ENCODE data around the gene SPSB2.

SPSB2 gene

DNA sequence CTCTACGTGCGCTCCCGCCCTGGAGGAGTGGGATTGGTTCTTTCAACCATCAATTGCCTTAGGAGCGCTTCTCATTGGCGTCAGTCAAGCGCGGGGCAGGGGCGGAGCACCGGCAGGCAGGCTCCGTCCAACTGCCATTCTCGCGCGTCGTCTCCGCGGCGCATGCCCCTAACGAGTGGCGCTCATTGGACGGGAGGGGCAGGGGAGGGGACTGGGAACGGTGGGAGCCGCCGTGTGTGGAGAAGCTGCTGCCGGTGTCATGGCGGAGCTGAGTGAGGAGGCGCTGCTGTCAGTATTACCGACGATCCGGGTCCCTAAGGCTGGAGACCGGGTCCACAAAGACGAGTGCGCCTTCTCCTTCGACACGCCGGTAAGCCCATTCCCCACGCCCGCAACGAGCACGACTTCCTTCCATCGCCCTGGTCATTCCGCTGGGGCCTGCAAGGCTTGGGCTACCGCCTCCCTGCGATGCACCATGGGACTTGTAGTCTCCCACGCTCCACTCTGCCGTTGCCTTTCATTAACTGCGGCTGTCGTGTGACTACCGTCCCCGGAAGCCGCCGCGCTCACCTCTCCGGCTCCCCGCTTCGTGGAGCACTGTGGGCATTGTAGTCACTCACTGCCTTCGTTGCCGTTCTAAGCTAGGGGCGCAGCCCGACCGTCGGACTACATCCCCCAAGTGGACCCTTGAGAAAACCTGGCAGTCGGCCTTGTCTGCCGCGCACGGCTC lies 21.0 kb downstream of the SPSB2 start, which contains the start of gene USP5 (continued):
- TF ChIP-seq, protein P1, sequence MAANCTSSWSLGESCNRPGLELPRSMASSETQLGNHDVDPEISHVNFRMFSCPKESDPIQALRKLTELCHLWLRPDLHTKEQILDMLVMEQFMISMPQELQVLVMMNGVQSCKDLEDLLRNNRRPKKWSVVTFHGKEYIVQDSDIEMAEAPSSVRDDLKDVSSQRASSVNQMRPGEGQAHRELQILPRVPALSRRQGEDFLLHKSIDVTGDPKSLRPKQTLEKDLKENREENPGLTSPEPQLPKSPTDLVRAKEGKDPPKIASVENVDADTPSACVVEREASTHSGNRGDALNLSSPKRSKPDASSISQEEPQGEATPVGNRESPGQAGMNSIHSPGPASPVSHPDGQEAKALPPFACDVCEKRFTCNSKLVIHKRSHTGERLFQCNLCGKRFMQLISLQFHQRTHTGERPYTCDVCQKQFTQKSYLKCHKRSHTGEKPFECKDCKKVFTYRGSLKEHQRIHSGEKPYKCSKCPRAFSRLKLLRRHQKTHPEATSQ (tag by site-specific recombination; IDR thresholded peaks at IDR 0.05): no peak
- TF ChIP-seq ZNF473 (tag by site-specific recombination; IDR thresholded peaks at IDR 0.05) (no peak), ZNF843 (tag by site-specific recombination; IDR thresholded peaks at IDR 0.05) (peak; percentile 32; the same call in 1 of the 2 replicates), ZNF610 (tag by site-specific recombination; IDR thresholded peaks at IDR 0.05; ENCODE audit: borderline replicate concordance) (no peak), ZSCAN4 (tag by site-specific recombination; IDR thresholded peaks at IDR 0.05) (peak; percentile 60; the same call in 1 of the 2 replicates), ZNF423 (tag by site-specific recombination; IDR thresholded peaks at IDR 0.05) (no peak), ZNF624 (tag by site-specific recombination; IDR thresholded peaks at IDR 0.05) (no peak), ZNF544 (tag by site-specific recombination; IDR thresholded peaks at IDR 0.05) (no peak), ZNF37A (tag by site-specific recombination; IDR thresholded peaks at IDR 0.05) (no peak), KLF10 (tag by site-specific recombination; IDR thresholded peaks at IDR 0.05) (peak; percentile 37; the same call in 1 of the 2 replicates), KLF9 (tag by site-specific recombination; IDR thresholded peaks at IDR 0.05; ENCODE audit: low read depth) (peak; percentile 86), ZNF223 (tag by site-specific recombination; IDR thresholded peaks at IDR 0.05) (no peak), GLIS1 (tag by site-specific recombination; IDR thresholded peaks at IDR 0.05) (peak; percentile 61), ZNF239 (tag by site-specific recombination; IDR thresholded peaks at IDR 0.05) (no peak), ZNF24 (tag by site-specific recombination; IDR thresholded peaks at IDR 0.05) (peak; percentile 73), ZNF513 (tag by site-specific recombination; IDR thresholded peaks at IDR 0.05) (no peak), OSR2 (tag by site-specific recombination; IDR thresholded peaks at IDR 0.05) (peak; percentile 95), ZNF600 (tag by site-specific recombination; IDR thresholded peaks at IDR 0.05) (no peak), ZNF776 (tag by site-specific recombination; IDR thresholded peaks at IDR 0.05; ENCODE audit: borderline replicate concordance) (no peak), FEZF1 (tag by site-specific recombination; IDR thresholded peaks at IDR 0.05) (0 out of 2 replicates have a peak, but pooled peaks have one; percentile 3), ZNF558 (tag by site-specific recombination; IDR thresholded peaks at IDR 0.05) (no peak), ZBTB17 (tag by site-specific recombination; IDR thresholded peaks at IDR 0.05) (peak; percentile 99), ZNF449 (tag by site-specific recombination; IDR thresholded peaks at IDR 0.05) (peak; percentile 51), EGR2 (tag by site-specific recombination; IDR thresholded peaks at IDR 0.05; ENCODE audit: low read depth) (peak; percentile 46), ZNF658 (tag by site-specific recombination; IDR thresholded peaks at IDR 0.05) (no peak), ZNF571 (tag by site-specific recombination; IDR thresholded peaks at IDR 0.05) (no peak), ZNF10 (tag by site-specific recombination; IDR thresholded peaks at IDR 0.05) (0 out of 2 replicates have a peak, but pooled peaks have one; percentile 51), ZNF155 (tag by site-specific recombination; IDR thresholded peaks at IDR 0.05) (no peak)
- TF ChIP-seq, protein P2, sequence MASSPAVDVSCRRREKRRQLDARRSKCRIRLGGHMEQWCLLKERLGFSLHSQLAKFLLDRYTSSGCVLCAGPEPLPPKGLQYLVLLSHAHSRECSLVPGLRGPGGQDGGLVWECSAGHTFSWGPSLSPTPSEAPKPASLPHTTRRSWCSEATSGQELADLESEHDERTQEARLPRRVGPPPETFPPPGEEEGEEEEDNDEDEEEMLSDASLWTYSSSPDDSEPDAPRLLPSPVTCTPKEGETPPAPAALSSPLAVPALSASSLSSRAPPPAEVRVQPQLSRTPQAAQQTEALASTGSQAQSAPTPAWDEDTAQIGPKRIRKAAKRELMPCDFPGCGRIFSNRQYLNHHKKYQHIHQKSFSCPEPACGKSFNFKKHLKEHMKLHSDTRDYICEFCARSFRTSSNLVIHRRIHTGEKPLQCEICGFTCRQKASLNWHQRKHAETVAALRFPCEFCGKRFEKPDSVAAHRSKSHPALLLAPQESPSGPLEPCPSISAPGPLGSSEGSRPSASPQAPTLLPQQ (tag by site-specific recombination; IDR thresholded peaks at IDR 0.05): 0 out of 2 replicates have a peak, but pooled peaks have one; percentile 55
- TF ChIP-seq, protein P3, sequence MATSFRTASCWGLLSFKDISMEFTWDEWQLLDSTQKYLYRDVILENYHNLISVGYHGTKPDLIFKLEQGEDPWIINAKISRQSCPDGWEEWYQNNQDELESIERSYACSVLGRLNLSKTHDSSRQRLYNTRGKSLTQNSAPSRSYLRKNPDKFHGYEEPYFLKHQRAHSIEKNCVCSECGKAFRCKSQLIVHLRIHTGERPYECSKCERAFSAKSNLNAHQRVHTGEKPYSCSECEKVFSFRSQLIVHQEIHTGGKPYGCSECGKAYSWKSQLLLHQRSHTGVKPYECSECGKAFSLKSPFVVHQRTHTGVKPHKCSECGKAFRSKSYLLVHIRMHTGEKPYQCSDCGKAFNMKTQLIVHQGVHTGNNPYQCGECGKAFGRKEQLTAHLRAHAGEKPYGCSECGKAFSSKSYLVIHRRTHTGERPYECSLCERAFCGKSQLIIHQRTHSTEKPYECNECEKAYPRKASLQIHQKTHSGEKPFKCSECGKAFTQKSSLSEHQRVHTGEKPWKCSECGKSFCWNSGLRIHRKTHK (tag by site-specific recombination; IDR thresholded peaks at IDR 0.05): no peak
- TF ChIP-seq, protein P4, sequence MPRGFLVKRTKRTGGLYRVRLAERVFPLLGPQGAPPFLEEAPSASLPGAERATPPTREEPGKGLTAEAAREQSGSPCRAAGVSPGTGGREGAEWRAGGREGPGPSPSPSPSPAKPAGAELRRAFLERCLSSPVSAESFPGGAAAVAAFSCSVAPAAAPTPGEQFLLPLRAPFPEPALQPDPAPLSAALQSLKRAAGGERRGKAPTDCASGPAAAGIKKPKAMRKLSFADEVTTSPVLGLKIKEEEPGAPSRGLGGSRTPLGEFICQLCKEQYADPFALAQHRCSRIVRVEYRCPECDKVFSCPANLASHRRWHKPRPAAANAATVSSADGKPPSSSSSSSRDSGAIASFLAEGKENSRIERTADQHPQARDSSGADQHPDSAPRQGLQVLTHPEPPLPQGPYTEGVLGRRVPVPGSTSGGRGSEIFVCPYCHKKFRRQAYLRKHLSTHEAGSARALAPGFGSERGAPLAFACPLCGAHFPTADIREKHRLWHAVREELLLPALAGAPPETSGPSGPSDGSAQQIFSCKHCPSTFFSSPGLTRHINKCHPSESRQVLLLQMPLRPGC (tag by site-specific recombination; IDR thresholded peaks at IDR 0.05): peak; percentile 87
